ENCODE data around the gene NAV3.

Gene NAV3

GRCh38 chr12:78187741-78188140 is 357.0 kb downstream of the NAV3 start:
- DNase-seq (ENCODE audit: low read depth, low spot score) = no peak

GRCh38 chr12:78189656-78190055 is 359.0 kb downstream of the NAV3 start:
- no peak for DNase-seq (ENCODE audit: low read depth, low spot score)

- DNase-seq (ENCODE audit: low read depth, low spot score) = no peak
Observed at GRCh38 chr12:78191611-78192010, 360.9 kb downstream of the NAV3 start.

- DNase-seq (ENCODE audit: low read depth, low spot score) = no peak
Observed at GRCh38 chr12:78192979-78193378, 362.3 kb downstream of the NAV3 start.

- no peak for DNase-seq (ENCODE audit: low read depth, low spot score)
Observed at GRCh38 chr12:78194448-78194847, 363.8 kb downstream of the NAV3 start.

- no peak for DNase-seq (ENCODE audit: low read depth, low spot score)
Observed at GRCh38 chr12:78198896-78199295, 368.2 kb downstream of the NAV3 start.

- no peak for DNase-seq (ENCODE audit: low read depth, low spot score)
Observed at GRCh38 chr12:78199926-78200325, 369.2 kb downstream of the NAV3 start.

- DNase-seq (ENCODE audit: low read depth, low spot score) = no peak
Observed at GRCh38 chr12:78204926-78205325, 374.2 kb downstream of the NAV3 start.

GRCh38 chr12:78208092-78208491 is 377.4 kb downstream of the NAV3 start:
- DNase-seq (ENCODE audit: low read depth, low spot score) = no peak

- DNase-seq (ENCODE audit: low read depth, low spot score) = no peak
Observed at GRCh38 chr12:78209846-78210505, 379.3 kb downstream of the NAV3 start.

GRCh38 chr12:78210506-78210860 is 379.8 kb downstream of the NAV3 start:
- DNase-seq (ENCODE audit: low read depth, low spot score) = no peak

- no peak for DNase-seq (ENCODE audit: low read depth, low spot score)
Observed at GRCh38 chr12:78210894-78211302, 380.2 kb downstream of the NAV3 start.

- no peak for DNase-seq (ENCODE audit: low read depth, low spot score)
Observed at GRCh38 chr12:78220811-78221210, 390.1 kb downstream of the NAV3 start.

GRCh38 chr12:78224154-78224553 is 393.5 kb downstream of the NAV3 start:
- no peak for DNase-seq (ENCODE audit: low read depth, low spot score)

- DNase-seq (ENCODE audit: low read depth, low spot score) = no peak
Observed at GRCh38 chr12:78226763-78227162, 396.1 kb downstream of the NAV3 start.

- DNase-seq (ENCODE audit: low read depth, low spot score) = no peak
Observed at GRCh38 chr12:78229591-78230101, 399.0 kb downstream of the NAV3 start.

GRCh38 chr12:78232756-78233155 is 402.1 kb downstream of the NAV3 start:
- DNase-seq (ENCODE audit: low read depth, low spot score) = no peak

GRCh38 chr12:78236264-78236663 is 405.6 kb downstream of the NAV3 start:
- no peak for DNase-seq (ENCODE audit: low read depth, low spot score)

GRCh38 chr12:78239544-78239943 is 408.9 kb downstream of the NAV3 start:
- DNase-seq (ENCODE audit: low read depth, low spot score) = no peak

GRCh38 chr12:78240827-78241226 is 410.1 kb downstream of the NAV3 start:
- DNase-seq (ENCODE audit: low read depth, low spot score) = no peak

- DNase-seq (ENCODE audit: low read depth, low spot score) = no peak
Observed at GRCh38 chr12:78241446-78241845, 410.8 kb downstream of the NAV3 start.

GRCh38 chr12:78244916-78245507 is 414.3 kb downstream of the NAV3 start:
- no peak for DNase-seq (ENCODE audit: low read depth, low spot score)

- no peak for DNase-seq (ENCODE audit: low read depth, low spot score)
Observed at GRCh38 chr12:78248321-78248720, 417.6 kb downstream of the NAV3 start.

- no peak for DNase-seq (ENCODE audit: low read depth, low spot score)
Observed at GRCh38 chr12:78249578-78249977, 418.9 kb downstream of the NAV3 start.
